Ascending aorta (tissue), 2 donors: ENCODE data around the gene CHRNA1. TPM values are rescaled to one million over a fixed set of nuclear protein-coding genes. Genes with fewer than 3 reads are reported as not detected.

Experiments used
- DNase-seq, 2 donors: peaks; one replicate each; pipeline ENCODE4 v3.0.0-alpha.2; 2019; ENCODE audit warnings: low spot score in 2 of 2
- H3K27ac ChIP-seq, 2 donors: fragments of 200-600 bp; sonication (generic); one replicate each; pipeline ENCODE4 v1.5.1; 2016 to 2017; ENCODE audit warnings: mild to moderate bottlenecking in 1 of 2
- H3K27me3 ChIP-seq: fragments of 200-600 bp; sonication (generic); one replicate; pipeline ENCODE4 v1.5.1; 2017
- H3K36me3 ChIP-seq, 2 donors: fragments of 200-600 bp; sonication (generic); one replicate each; pipeline ENCODE4 v1.5.1; 2016
- H3K4me1 ChIP-seq, 2 donors: fragments of 200-600 bp; sonication (generic); one replicate each; pipeline ENCODE4 v1.5.1; 2016 to 2017; ENCODE audit warnings: mild to moderate bottlenecking in 1 of 2
- H3K4me3 ChIP-seq, 2 donors: fragments of 200-600 bp; sonication (generic); one replicate each; pipeline ENCODE4 v1.5.1; 2016 to 2017; ENCODE audit warnings: mild to moderate bottlenecking in 1 of 2
- H3K9me3 ChIP-seq, 2 donors: fragments of 200-600 bp; sonication (generic); one replicate each; pipeline ENCODE4 v1.5.1; 2016
- intact Hi-C: fragments of 100-400 bp; cut with DNase I; formaldehyde crosslinking; loops from one replicate; pipeline ENCODE4 v1.15.1; 2023
- total RNA-seq: library from RNA; depleted of rRNA; stranded (reverse); fragments of >200 nt; gene quantifications from one replicate; pipeline ENCODE4 v1.1.0, GENCODE V29; 2016
- TF ChIP-seq, protein P1 (sequence below), 3 experiments: fragments of 200-600 bp in 2 of 3; fragments of 450-650 bp in 1 of 3; sonication (generic) in 2 of 3; IDR thresholded peaks; one replicate each; pipeline ENCODE4 v1.5.1; 2016 to 2019; ENCODE audit warnings: antibody characterized with exemption in 3 of 3, mild to moderate bottlenecking in 1 of 3, moderate library complexity in 1 of 3

The CHRNA1 gene
- total RNA-seq, 1 donor from 2014 or later, result not detected

DNA sequence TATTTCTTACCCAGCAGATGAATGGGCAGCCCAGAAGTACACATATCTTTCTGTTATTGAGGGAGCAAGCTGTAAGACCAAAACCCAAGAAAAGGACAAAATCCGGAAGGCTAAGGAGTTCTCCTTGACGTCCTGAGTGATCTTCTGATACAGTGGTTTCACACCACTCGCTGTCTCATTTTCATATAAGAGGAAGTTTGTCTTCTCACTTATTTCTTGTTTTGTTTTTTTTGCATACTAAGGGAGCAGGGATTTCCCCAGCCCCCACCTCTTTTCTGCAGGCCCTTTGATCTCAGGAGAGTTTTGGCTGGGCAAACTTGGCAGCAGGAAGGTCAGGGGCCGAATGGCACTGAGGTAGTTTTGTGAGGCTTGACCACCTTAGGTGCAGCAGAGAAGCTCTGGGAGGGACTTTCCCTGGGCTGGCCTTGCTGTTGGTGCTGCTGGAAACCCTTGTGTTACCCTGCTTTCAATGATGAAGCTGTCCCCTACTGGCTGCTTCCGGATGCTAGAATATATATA lies 13.3 kb downstream of the CHRNA1 start:
- Histone ChIP-seq H3K36me3 (no peaks in the 10 kb centered on the region), H3K27ac (no peak overlapping the region), H3K4me3 (no peak overlapping the region), H3K9me3 (no peaks in the 10 kb centered on the region), H3K27me3 (no peaks in the 10 kb centered on the region), H3K4me1 (no peaks in the 10 kb centered on the region)
- peak in 1 of 2 donors; percentile 21 for DNase-seq
- TF ChIP-seq, protein P1, sequence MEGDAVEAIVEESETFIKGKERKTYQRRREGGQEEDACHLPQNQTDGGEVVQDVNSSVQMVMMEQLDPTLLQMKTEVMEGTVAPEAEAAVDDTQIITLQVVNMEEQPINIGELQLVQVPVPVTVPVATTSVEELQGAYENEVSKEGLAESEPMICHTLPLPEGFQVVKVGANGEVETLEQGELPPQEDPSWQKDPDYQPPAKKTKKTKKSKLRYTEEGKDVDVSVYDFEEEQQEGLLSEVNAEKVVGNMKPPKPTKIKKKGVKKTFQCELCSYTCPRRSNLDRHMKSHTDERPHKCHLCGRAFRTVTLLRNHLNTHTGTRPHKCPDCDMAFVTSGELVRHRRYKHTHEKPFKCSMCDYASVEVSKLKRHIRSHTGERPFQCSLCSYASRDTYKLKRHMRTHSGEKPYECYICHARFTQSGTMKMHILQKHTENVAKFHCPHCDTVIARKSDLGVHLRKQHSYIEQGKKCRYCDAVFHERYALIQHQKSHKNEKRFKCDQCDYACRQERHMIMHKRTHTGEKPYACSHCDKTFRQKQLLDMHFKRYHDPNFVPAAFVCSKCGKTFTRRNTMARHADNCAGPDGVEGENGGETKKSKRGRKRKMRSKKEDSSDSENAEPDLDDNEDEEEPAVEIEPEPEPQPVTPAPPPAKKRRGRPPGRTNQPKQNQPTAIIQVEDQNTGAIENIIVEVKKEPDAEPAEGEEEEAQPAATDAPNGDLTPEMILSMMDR (IDR thresholded peaks at IDR 0.05), result no peak
- intact Hi-C loops, result no loop called here

- DNase-seq, result no peak
- H3K27me3 ChIP-seq, result no peaks in the 10 kb centered on the region
- H3K4me1 ChIP-seq, result no peaks in the 10 kb centered on the region
- no peak overlapping the region for H3K27ac ChIP-seq
- TF ChIP-seq, protein P1 (IDR thresholded peaks at IDR 0.05), result no peak
- H3K4me3 ChIP-seq, result no peak overlapping the region
- no peaks in the 10 kb centered on the region for H3K9me3 ChIP-seq
- intact Hi-C loops, result no loop called here
- H3K36me3 ChIP-seq, result no peaks in the 10 kb centered on the region
These were observed 14.5 kb downstream of the CHRNA1 start for GRCh38 chr2:174749793-174750192.

DNA sequence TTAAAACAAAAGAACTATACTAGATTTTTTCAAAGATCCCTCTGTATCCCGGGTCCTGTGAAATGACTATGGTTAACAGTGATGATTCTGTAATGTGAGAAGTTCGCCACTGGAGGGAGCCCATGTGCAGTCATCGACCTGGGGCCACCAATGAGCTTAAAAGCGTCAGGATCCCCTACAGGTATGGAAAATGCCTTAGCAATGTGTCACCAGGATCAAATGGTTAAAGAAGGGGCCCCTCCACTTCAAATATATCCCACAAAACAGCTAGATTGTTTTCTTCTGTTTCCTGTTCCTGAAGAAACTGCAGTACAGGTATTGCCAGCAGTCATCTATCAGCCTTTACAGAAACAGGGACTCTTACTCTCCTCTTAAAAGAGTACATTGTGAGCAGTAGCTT lies 15.3 kb downstream of the CHRNA1 start:
- DNase-seq, result peak in 1 of 2 donors; percentile 69
- H3K9me3 ChIP-seq, result no peaks in the 10 kb centered on the region
- no peak overlapping the region for H3K4me3 ChIP-seq
- H3K27ac ChIP-seq, result no peak overlapping the region
- intact Hi-C loops, result no loop called here
- H3K27me3 ChIP-seq, result no peaks in the 10 kb centered on the region
- TF ChIP-seq, protein P1 (IDR thresholded peaks at IDR 0.05), result peak; percentile 49 to 73 (median 70)
- H3K4me1 ChIP-seq, result no peaks in the 10 kb centered on the region
- H3K36me3 ChIP-seq, result no peaks in the 10 kb centered on the region

DNA sequence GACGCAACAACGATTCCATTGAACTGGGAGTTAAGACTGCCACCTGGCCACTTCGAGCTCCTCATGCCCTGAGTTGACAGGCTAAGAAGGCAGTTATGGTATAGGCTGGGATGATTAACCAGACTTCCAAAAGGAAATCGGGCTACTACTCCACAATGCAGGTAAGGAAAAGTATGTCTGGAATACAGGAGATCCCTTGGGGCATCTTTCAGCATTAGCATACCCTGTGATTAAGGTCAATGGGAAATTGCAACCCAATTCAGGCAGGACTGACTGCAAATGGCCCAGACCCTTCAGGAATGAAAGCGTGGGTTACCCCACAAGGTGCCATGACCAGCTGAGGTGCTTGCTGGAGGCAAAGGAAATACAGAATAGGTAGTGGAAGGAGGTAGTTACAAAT lies 19.1 kb downstream of the CHRNA1 start:
- Histone ChIP-seq H3K27me3 (no peaks in the 10 kb centered on the region), H3K9me3 (no peaks in the 10 kb centered on the region), H3K4me1 (no peaks in the 10 kb centered on the region), H3K4me3 (no peak overlapping the region), H3K36me3 (no peaks in the 10 kb centered on the region), H3K27ac (no peak overlapping the region)
- TF ChIP-seq, protein P1 (IDR thresholded peaks at IDR 0.05), result no peak
- intact Hi-C loops, result no loop called here
- DNase-seq, result no peak

DNA sequence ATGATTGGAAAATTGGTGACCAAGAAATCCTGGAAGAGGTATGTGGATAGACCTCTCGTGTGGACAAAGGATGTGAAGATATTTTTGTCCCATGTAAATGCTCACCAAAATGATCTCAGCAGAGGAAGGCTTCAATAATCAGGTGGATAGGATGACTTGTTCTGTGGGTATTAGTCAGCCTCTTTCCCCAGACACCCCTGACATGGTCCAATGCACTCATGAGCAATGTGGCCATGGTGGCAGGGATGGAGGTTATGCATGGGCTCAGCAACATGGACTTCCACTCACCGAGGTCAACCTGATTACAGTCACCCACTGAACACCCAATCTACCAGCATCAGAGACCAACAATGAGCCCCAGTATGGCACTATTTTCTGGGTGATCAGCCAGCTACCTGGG lies 20.2 kb downstream of the CHRNA1 start:
- Histone ChIP-seq H3K4me3 (no peak overlapping the region), H3K36me3 (no peaks in the 10 kb centered on the region), H3K27me3 (no peaks in the 10 kb centered on the region), H3K27ac (no peak overlapping the region), H3K9me3 (no peaks in the 10 kb centered on the region), H3K4me1 (no peaks in the 10 kb centered on the region)
- TF ChIP-seq, protein P1 (IDR thresholded peaks at IDR 0.05), result no peak
- DNase-seq, result no peak
- intact Hi-C loops, result no loop called here

DNA sequence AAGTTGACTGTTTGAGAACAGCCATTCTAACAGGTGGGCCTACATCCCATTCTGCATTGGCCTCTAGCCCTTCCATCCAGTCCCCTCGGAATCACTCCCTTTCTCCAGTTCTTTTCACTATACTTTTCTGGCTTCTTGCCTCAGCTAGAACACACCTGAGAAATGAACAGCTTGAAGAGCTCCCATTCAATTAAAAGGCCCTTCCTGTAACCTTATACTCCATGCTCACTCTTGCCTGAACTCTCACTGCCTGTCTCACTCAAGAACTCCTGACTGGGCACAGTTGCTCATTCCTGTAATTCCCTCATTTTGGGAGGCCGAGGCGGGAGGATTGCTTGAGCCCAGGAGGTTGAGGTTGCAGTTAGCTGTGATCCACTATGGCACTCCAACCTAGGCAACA lies 23.6 kb downstream of the CHRNA1 start:
- Histone ChIP-seq H3K9me3 (no peaks in the 10 kb centered on the region), H3K27me3 (no peaks in the 10 kb centered on the region), H3K4me3 (no peak overlapping the region), H3K36me3 (no peaks in the 10 kb centered on the region), H3K27ac (no peak overlapping the region), H3K4me1 (no peaks in the 10 kb centered on the region)
- intact Hi-C loops, result no loop called here
- TF ChIP-seq, protein P1 (IDR thresholded peaks at IDR 0.05), result no peak
- no peak for DNase-seq
